GM18868 (cell line): ENCODE measurements around the gene DPM3.

Source experiments
- ATAC-seq: cut with Tn5 transposase; IDR thresholded peaks from one replicate; pipeline ENCODE4 v1.9.1; 2021; ENCODE audit warnings: mild to moderate bottlenecking, moderate library complexity; ENCODE audit not compliant: unreplicated experiment

DPM3 gene

GRCh38 chr1:155104605-155105534 is 35.5 kb downstream of the DPM3 start:
- no peak for ATAC-seq

- no peak for ATAC-seq
Observed at GRCh38 chr1:155103325-155103724, 37.0 kb downstream of the DPM3 start.

GRCh38 chr1:155099331-155099730 is 41.0 kb downstream of the DPM3 start:
- ATAC-seq = no peak

- no peak for ATAC-seq
Observed at GRCh38 chr1:155094622-155094948, 45.7 kb downstream of the DPM3 start.

- ATAC-seq = no peak
Observed at GRCh38 chr1:155093911-155094621, 46.3 kb downstream of the DPM3 start.

- ATAC-seq = no peak
Observed at GRCh38 chr1:155092641-155093040, 47.7 kb downstream of the DPM3 start.

- ATAC-seq = no peak
Observed at GRCh38 chr1:155092131-155092530, 48.2 kb downstream of the DPM3 start.

GRCh38 chr1:155091071-155092051 is 49.0 kb downstream of the DPM3 start:
- ATAC-seq = no peak
